T follicular helper cell (primary cell): ENCODE results near the gene C19orf47.

Experiments
- DNase-seq: peaks from one replicate; pipeline ENCODE4 v3.0.0-alpha.2; 2020; ENCODE audit warnings: low read depth

C19orf47 gene

DNA sequence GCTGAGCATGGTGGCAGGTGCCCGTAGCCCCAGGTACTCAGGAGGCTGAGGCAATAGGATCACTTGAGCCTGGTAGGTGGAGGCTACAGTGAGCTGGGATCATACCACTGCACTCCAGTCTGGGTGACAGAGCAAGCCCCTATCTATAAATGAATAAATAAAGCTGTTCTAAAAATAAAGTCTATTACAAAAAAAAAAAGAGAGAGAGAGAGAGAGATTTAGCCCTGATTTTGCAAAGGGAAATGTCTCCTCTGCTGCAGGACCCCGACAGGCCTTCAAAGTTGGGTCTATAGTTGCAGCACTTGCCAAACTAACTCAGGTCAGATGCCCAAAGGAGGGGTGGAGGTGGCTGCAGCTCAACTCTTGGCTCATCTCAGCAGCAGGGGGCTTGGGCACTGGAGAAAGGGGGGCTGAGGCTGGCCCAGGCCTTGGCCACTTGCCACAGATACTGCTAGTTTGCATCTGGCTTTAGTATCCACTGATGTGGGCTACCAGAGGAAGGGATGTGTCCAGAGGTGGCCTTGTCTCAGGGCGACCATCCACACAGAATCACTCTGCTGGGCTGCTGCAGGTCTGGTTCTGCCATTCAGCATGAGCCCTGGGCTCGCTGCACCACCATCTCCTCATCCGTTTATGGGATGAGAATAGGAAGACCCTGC lies 32.3 kb downstream of the C19orf47 start:
- no peak for DNase-seq

DNA sequence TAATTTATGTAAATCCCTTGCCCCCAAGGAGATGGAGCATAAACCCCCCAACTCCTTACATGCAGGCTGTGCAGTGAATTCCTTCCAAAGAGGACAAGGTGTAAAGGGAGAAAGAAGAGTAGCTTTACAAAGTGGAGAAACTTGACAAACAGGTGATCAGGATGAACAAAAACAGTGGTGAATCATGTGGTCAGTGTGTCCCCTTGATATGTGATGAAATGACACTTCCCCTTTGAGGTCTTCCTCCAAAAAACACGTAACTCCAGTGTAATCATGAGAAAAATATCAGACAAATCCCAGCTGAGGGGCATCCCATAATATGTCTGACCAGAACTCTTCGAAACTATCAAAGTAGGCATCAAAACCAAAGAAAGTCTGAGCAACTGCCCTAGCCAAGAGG lies 33.5 kb downstream of the C19orf47 start:
- DNase-seq, result no peak

DNA sequence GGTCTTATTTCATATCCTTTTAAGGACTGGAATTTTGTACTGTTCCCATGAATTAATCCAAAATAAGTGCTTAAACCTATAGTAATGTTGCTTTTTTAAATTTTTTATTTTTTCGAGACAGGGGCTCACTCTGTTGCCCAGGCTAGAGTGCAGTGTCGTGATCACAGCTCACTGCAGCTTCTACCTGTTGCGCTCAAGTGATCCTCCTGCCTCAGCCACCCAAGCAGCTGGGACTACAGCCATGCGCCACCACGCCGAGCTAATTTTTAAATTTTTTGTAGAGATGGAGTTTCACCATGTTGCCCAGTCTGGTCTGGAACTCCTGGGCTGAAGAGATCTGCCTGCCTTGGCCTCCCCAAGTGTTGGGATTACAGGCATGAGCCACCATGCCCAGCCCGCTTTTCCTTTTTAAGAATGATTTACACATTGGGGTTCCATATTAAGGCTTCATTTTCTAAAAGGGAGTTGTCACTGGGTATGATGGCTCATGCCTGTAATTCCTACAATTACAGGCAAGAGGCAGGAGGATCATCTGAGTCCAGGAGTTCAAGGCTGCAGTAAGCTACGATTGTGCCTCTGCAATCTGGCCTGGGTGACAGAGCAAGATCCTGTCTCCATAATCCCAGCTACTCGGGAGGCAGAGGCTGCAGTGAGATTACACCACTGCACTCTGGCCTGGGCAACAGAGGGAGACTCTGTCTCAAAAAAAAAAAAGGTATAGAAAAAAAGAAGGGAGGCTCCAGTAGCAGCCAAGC lies 34.8 kb downstream of the C19orf47 start:
- DNase-seq, result no peak

DNA sequence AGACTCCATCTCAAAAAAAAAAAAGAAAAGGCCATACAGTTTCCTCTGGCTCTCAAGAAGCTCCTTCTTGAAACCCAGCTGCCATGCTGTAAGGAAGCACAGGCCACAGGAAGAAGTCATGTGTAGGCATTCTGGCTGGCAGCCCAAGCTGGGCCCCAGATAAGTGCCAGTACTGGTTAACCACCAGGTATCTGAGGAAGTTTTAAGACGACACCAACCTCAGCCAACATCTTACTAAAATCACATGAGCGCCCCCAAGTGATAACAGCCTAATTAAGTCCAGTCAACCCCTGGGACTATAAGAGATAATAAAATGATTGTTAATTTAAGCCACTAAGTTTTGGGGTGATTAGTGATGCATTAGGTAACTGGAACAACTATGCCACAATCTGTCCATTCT lies 35.7 kb downstream of the C19orf47 start:
- no peak for DNase-seq

DNA sequence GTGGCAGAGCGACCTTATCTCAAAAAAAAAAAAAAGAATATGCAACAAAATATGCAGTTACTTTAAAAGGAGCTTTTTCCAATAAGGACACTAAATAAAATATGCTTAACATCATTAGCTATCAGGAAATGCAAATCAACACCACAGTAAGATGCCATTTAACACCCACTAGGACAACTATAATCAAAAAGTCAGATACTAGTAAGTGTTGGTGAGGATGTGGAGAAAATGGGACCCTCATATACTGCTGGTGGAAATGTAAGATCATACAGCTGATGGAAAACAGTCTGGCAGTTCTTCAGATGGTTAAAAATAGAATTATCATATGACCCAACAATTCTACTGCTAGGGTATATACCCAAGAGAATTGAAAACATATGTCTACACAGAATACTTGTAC lies 38.5 kb downstream of the C19orf47 start:
- no peak for DNase-seq

DNA sequence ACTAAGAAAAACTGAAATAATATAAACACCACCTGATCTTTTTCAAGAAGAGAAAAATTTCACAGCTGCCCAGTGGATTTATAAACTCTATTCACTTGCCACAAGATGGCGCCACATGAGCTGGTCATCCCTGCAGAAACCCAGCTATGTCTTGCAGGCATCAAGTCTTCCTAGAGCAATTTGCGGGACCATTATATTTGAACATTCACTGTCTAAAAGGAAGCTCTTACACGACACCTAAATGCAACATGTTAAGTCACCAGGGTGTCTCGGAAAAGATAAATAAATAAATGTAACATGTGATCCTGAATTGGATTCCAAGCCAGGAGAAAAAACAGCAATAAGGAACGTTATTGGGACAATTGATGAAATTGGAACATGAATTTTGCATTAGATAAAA lies 42.8 kb downstream of the C19orf47 start:
- DNase-seq, result peak; percentile 58

DNA sequence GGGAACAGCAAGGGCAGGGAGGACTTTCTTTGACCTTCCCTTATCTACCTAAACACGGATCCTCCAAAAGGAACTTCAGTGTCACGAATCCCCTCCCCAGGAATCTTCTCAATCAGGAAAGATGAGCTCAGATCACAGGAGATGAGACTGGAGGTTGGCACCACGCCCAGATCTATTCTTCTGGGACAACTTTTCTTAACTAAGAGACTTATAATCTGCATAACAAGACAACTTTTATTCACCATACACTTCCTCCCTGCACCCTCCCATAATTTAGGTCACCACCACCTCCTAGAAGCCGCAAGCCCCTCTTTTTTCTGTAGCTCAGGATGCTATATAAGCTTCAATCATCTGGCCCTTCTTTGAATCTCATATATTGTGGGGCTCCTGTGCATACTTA lies 43.9 kb downstream of the C19orf47 start:
- DNase-seq, result no peak

DNA sequence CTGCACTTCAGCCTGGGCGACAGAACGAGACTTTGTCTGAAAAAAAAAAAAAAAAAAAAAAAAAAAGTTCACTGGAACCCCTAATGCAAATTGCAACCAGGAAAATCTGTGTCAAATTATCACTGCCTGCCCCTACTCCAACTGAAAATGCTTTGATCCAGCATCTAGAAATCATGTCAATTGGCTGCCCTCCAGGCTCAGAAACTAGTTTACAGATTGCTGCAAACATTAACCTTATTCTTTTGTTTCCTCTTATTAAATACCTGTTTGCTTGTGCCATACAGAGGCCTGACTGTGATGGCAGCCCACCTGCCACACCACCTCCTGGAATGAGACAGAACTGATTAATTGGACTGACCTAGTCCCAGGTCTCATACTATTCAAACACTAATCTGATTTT lies 44.4 kb downstream of the C19orf47 start:
- no peak for DNase-seq

DNA sequence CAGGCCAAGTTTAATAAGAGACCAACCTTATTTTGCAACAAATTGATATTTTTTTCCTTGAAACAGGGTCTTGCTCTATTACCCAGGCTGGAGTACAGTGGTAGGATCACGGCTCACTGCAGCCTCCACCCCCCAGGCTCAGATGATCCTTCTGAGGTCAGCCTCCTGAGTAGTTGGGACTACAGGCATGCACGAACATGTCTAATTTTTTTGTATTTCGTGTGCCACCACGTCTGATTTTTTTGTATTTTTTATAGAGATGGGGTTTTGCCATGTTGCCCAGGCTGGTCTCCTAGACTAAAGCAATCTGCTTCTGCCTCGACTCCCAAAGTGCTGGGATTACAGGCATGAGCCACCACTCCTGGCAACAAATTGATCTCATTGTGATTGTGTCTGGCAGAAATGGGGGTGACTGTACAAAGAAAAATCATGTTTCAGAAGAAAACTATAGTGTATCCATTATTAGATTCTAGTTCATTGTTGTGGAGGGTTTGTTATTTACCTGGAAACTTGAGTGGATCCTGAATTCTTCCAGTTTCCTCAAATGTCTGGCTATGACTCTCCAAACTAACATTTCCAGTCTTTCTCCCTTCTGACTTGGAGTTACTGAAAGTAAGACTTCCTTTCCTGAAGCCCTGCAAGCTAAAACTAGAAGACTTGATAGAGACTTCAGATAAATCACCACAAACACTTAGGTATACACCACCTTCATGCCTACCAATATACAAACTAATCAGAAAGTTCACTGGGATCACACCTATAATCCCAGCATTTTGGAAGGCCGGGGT lies 45.8 kb downstream of the C19orf47 start:
- DNase-seq, result no peak

DNA sequence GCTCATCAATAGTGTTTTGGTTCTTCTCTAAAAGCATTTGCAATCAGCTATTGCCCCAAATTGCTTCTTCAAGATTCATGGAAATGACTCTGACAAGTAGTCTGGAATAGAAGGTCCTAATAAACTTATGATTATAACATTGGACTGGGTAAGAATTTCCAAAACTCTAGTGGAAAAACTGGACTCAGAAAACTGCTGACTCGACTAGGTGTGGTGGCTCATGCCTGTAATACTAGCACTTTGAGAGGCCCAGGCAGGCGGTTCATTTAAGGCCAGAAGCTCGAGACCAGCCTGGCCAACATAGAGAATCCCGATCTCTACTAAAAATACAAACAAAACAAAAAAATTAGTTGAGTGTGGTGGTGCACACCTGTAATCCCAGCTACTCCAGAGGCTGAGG lies 47.5 kb downstream of the C19orf47 start:
- no peak for DNase-seq

DNA sequence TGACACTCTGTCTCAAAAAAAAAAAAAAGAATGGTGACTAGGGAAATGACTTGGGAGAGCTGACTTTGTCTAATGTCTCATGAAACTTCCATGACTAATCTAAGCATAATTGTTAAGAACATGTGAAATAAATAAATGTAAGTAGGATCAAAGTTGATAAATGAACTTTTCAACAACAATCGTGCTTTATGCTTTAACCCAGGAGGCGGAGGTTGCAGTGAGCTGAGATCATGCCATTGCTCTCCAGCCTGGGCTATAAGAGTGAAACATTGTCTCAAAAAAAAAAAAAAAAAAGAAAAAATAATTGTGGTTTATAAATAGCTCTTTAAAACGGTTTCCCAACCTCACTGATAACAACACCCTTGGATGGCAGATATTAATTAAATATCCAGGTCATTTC lies 50.2 kb downstream of the C19orf47 start:
- DNase-seq, result no peak

DNA sequence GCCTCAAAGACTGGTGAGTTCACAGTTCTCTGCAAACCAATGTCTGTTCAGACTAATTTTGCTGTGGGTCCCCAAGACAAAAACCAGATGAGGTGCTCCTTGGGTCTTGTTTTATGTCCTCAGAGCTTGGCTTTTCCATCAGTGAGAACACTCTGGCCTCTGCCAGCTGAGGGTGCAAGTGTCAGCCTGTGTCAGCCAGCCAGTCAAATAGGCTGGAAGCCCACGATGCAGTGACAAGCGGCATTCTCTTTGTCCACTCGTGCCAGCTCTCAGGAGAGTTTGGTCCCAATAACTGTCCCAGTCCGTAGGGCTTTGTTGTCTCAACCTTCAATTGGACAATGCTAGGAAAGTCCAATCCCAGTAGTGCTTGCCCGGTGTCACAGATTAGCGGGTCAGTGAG lies 53.6 kb downstream of the C19orf47 start:
- DNase-seq, result no peak

DNA sequence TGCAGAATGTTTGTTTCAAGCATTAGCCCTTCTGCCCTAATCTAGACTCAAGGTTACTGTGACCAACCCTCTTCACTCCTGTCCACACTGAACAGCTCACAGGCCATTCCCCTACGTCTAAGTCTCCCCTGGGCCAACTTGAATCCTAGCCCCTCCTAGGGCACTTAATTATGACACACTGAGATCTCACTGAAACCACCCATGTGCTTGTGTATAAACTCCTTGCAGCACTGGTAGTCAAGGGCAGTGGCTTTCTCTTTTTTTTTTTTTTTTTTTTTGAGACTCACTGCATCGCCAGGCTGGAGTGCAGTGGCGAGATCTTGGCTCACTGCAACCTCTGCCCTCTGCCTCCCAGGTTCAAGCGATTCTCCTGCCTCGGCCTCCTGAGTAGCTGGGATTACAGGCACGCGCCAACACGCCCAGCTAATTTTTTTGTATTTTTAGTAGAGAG lies 61.2 kb downstream of the C19orf47 start:
- DNase-seq, result no peak

DNA sequence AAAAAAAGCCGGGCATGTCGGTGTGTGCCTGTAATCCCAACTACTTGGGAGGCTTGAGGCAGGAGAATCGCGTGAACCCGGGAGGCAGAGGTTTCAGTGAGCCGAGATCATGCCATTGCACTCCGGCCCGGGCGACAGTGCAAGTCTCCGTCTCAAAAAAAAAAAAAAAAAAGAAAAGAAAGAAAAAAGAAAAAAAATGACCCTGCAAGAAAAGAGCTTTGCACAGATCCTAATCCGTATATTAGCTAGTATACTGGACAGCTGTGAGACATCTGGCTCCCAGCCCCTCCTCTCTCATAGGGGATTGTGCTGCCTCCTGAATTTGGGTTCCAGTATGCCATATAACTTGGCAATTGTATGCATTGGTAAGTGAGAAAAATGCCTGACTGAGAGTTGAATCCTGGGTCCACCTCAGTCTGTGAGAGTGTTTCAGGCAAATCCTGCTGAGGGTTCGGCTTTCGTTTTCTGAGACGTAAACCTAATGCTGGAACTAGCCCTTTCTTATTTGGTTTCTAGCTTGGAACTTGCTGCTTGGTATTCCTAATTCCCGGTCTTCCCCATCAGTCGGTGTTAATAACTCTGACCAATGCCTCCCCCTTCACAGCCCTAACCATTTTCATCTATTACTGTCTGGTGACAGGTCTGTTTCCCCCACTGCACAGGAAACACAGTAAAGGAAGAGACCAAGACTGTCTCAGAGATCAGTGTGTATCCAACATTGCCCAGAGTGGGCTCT lies 61.8 kb downstream of the C19orf47 start:
- DNase-seq, result no peak

DNA sequence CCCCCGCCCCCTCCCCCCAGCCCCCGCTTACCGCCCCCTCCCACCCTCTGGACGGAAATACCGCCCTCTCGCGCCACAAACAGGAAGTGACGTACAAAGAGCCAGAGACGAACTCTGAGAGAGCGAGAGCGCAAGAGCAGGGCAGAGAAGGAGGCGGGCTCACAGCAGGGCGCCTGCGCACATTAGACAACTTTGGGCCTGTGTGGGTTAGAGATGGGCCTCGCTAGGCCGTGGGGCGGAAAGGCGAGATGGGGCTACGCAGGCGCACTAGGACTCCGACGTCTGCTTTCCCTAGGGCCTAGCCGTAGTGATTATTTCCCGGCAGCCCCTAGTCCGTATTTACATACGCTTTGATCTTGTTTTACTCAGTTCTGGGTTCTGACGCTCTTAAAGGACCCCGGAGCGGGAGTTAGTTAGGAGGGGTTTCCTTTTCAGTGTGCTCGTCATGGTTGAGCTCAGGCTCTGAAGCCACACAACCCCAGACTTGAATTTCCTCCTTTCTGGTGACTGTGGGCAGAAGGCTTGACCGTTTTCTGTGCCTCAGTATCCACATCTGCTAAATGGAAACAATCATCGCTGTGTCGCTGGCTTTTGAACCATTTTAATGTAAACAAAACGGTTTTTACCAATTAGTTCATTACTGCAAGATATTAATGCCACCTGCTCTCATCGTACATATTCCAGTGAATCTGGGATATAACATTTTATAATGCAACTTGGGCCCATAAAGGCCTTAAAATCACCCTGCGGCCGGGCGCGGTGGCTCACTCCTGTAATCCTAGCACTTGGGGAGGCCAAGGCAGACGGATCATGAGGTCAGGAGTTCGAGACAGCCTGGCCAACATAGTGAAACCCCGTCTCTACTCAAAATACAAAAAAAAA lies 62.6 kb downstream of the C19orf47 start:
- DNase-seq, result peak; percentile 98

DNA sequence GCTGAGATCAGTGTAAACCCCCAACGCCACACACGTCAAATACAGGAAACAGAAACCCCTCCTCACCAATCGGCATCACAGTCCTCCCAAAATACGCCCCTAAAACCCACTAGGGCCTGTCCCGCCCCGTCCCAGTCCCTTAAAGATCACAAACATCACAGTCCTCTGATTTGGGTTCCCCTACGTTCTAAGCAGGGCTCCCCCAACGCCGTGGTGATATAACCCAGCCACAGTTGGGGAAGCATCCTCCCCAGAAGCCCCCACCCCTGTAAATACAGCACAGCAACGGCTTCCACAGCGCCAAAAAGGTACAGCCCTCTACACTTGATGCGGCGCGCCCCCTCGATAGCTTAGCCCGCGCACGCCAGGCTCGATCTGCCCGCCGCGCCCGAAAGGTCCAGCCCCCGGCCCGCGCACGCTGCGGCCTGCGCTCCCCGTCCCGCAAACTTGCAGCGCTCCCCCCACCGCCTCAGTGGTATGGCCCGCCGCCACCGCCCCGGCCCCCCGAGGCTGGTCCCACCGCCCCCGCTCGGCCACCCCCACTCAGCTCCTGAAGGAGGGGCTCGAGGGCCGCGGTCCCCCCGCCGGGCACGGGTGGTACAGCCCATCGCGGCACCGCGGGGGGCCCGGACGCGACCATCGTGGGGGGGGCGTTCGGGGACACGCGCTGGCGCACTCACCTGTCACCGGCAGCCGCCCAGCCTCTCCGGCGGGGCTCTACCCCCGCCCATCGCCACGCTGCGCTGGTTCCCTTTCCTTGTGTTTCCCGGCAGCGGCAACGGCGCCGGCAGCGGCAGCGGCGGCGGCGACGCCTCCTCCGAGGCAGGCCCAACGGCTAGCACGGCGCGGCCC lies 63.5 kb downstream of the C19orf47 start, which contains the start of gene AKT2:
Gene AKT2 (minus strand): TSS at position 845 of the 852 bp plus-strand sequence. CDS start 20,078 bp downstream, outside the sequence.
- peak; percentile 63 for DNase-seq

DNA sequence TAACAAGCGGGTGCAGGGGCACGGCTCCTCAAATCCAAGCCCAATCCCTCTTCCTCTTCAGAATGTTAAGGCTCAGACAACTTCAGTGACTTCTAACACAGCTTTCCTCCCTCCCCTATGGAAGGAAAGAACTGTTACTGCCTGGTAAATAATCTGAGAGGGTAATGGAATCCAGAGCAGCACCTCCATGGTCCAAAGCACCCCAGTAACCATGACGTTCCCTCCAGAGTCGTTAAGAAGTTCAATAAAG lies 64.0 kb downstream of the C19orf47 start:
- DNase-seq, result no peak

DNA sequence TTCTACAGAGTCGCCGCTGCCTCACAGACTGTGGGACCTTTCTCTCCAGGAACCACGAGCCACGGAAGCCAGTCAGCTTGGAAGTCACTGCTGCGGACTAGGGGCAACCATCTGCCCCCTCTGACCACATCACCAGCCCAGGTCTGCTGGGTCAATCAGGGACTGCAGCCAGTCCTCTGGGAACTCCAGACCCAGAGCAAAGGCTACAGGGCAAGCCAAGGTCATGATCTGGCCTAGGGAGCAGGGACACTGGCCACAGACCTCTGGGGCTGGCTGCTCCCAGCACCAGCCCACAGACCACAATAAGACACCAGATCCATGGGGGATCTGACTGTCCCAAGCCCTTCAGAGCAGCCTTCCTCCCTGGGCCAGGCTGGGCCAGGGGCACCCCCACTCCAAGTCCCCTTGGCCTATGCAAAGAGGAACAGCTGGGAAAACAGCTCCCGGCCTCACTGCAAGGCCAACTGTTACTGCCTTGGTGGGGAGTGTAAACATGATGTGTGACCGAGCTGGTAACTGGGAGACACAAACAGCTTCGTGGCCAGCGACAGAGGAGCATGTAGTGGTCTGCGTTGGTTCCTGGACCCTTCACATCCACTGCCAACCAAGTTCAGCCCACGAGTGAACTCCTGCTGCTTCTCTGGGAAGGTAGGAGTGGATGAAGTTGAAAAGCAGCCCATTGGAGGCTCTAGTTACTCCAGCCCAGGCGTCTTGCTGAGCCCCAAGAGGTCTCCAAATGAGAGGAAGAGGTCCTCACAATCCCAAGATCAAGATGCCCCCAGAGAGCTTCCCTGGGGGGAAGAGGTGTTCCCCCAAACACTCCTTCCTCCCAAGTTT lies 64.6 kb downstream of the C19orf47 start:
- no peak for DNase-seq

DNA sequence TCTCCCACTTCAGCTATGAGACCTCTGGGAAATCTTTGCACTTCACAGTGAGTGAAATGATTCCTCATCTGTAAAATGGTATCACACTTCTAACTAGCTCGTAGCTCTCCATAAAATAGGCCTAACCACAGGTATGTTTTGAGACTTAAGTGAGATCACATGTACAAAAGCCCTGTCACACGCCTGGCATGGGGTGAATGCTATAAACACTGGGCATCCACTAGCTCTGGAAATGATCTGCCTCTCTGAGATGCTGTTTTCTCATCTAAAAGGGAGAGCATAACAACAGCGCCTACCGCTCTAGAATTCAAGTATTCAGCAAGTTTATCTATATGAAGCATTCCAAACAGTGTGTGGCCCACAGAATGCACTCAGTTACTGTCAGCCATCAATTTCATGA lies 65.3 kb downstream of the C19orf47 start:
- no peak for DNase-seq

DNA sequence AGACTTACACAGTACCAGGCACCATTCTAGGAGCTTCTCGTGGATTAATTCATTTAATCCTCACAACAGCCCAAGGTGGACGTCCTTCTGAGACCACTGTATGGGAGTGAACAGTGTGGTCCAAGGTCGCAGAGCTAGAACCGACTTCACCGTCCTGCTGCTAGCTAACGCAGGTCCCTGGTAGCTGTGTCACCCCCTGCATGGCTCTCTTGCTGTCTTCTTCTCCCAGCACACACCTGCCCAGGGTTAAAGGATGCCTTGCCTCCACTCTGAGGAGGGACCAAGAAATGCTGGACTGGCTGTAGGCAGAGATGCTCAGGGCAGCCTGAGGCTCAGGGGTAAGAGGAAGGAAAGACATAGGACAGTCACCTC lies 66.0 kb downstream of the C19orf47 start:
- DNase-seq, result no peak
